HepG2 (cell line): ENCODE data around the gene MLLT1. TPM values are rescaled to one million over a fixed set of nuclear protein-coding genes. Genes with fewer than 3 reads are reported as not detected.
A peak's percentile ranks its signal among the peaks of the same experiment; 100 is the strongest.

Experiments used
- ARID5B ChIP-seq: IDR thresholded peaks from 2 replicates; pipeline ENCODE4 v1.4.0; 2020; ENCODE audit warnings: mild to moderate bottlenecking, missing genetic modification reagents
- E2F2 ChIP-seq: sonication (generic); formaldehyde crosslinking; IDR thresholded peaks from 2 replicates; pipeline ENCODE4 v1.4.0; 2020; ENCODE audit warnings: missing genetic modification reagents, borderline replicate concordance
- EZH2 ChIP-seq: conservative IDR thresholded peaks from 2 replicates; pipeline ENCODE4 v1.6.1; 2012; ENCODE audit warnings: mild to moderate bottlenecking, low read depth, low read length, moderate library complexity
- FLYWCH1 ChIP-seq: sonication (generic); formaldehyde crosslinking; IDR thresholded peaks from 2 replicates; pipeline ENCODE4 v1.8.1; 2023; ENCODE audit warnings: mild to moderate bottlenecking, missing genetic modification reagents
- KLF11 ChIP-seq: IDR thresholded peaks from 2 replicates; pipeline ENCODE4 v1.6.1; 2016; ENCODE audit warnings: missing compliant biosample characterization
- KLF16 ChIP-seq, 2 experiments: sonication (generic) in 1 of 2; formaldehyde crosslinking in 1 of 2; IDR thresholded peaks; 2 replicates each; pipeline versions ENCODE4 v1.6.1 to v1.8.0; 2016 to 2023; ENCODE audit warnings: missing genetic modification reagents in 2 of 2, missing compliant biosample characterization in 1 of 2
- KMT2A ChIP-seq: sonication (generic); formaldehyde crosslinking; IDR thresholded peaks from 2 replicates; pipeline ENCODE4 v1.4.0; 2020; ENCODE audit warnings: missing genetic modification reagents
- MLXIP ChIP-seq: sonication (generic); formaldehyde crosslinking; IDR thresholded peaks from 2 replicates; pipeline ENCODE4 v1.9.0; 2021; ENCODE audit warnings: missing genetic modification reagents, borderline replicate concordance
- MTERF4 ChIP-seq: sonication (generic); formaldehyde crosslinking; IDR thresholded peaks from 2 replicates; pipeline ENCODE4 v1.8.0; 2023; ENCODE audit warnings: mild to moderate bottlenecking, missing genetic modification reagents
- MXD3 ChIP-seq: IDR thresholded peaks from 2 replicates; pipeline ENCODE4 v1.6.1; 2016; ENCODE audit warnings: mild to moderate bottlenecking, missing biosample characterization, missing genetic modification reagents
- NR0B2 ChIP-seq: sonication (generic); formaldehyde crosslinking; IDR thresholded peaks from 2 replicates; pipeline ENCODE4 v1.4.0; 2020; ENCODE audit warnings: mild to moderate bottlenecking, missing genetic modification reagents
- PLRG1 ChIP-seq: fragments of 450-650 bp; conservative IDR thresholded peaks from 2 replicates; pipeline ENCODE4 v1.6.1; 2016
- RARA ChIP-seq: IDR thresholded peaks from 2 replicates; pipeline ENCODE4 v1.6.1; 2016; ENCODE audit warnings: missing genetic modification reagents, missing compliant biosample characterization
- REL ChIP-seq: sonication (generic); formaldehyde crosslinking; conservative IDR thresholded peaks from 2 replicates; pipeline ENCODE4 v1.8.0; 2022; ENCODE audit warnings: mild to moderate bottlenecking, missing genetic modification reagents, moderate library complexity
- SMYD3 ChIP-seq: sonication (generic); formaldehyde crosslinking; IDR thresholded peaks from 2 replicates; pipeline ENCODE4 v1.8.1; 2023; ENCODE audit warnings: mild to moderate bottlenecking, missing genetic modification reagents
- ZMYM4 ChIP-seq: sonication (generic); formaldehyde crosslinking; IDR thresholded peaks from 2 replicates; pipeline ENCODE4 v1.8.1; 2023; ENCODE audit warnings: mild to moderate bottlenecking, missing genetic modification reagents
- ZNF569 ChIP-seq: sonication (generic); formaldehyde crosslinking; IDR thresholded peaks from 2 replicates; pipeline ENCODE4 v1.5.0; 2020; ENCODE audit warnings: mild to moderate bottlenecking, missing genetic modification reagents, moderate library complexity, borderline replicate concordance
- ZNF678 ChIP-seq: sonication (generic); formaldehyde crosslinking; IDR thresholded peaks from 2 replicates; pipeline ENCODE4 v1.4.0; 2020; ENCODE audit warnings: mild to moderate bottlenecking, missing genetic modification reagents
- ZNF878 ChIP-seq: sonication (generic); formaldehyde crosslinking; IDR thresholded peaks from 2 replicates; pipeline ENCODE4 v1.8.1; 2023; ENCODE audit warnings: mild to moderate bottlenecking, missing genetic modification reagents, moderate library complexity
- polyA plus RNA-seq, 8 experiments: library from polyadenylated mRNA; depleted of rRNA in 3 of 8; stranded (reverse) in 7 of 8; unstranded in 1 of 8; fragments of >200 nt; fragmentation: Illumina TruSeq in 4 of 8; extraction: Trizol in 4 of 8; gene quantifications; 2 replicates each; pipeline versions ENCODE4 v1.2.1 to v1.2.3, GENCODE V29; 2011 to 2016; ENCODE audit warnings: low read depth in 4 of 8, missing spikeins in 1 of 8, mixed read lengths in 1 of 8; ENCODE audit not compliant: insufficient read depth in 1 of 8
- total RNA-seq, 5 experiments: library from RNA; depleted of rRNA; stranded (reverse); fragments of >200 nt; fragmentation: Illumina TruSeq; extraction: Trizol; gene quantifications; 2 replicates each; pipeline ENCODE4 v1.2.3, GENCODE V29; 2016; ENCODE audit warnings: low read depth in 1 of 5

MLLT1 gene
- total and polyA plus RNA-seq, 2 of the 13 experiments (the other 11 are each of a cell fraction or from before 2014, with no cell fraction given), result 11.7 to 12.2 TPM

GRCh38 chr19:6273701-6274601 lies 5.8 kb downstream of the MLLT1 start (continued):
- peak; percentile 76 for TF ChIP-seq ARID5B (CRISPR knock-in tag)
- TF ChIP-seq NR0B2 (CRISPR knock-in tag), result no peak
- no peak for TF ChIP-seq ZNF678 (CRISPR knock-in tag)
- no peak for TF ChIP-seq KLF16 (CRISPR knock-in tag; IDR thresholded peaks at IDR 0.05)
- peak; percentile 92 for TF ChIP-seq KMT2A (CRISPR knock-in tag)
- no peak for TF ChIP-seq MXD3
- peak; percentile 64 for TF ChIP-seq RARA
- TF ChIP-seq PLRG1, result no peak
- TF ChIP-seq MLXIP (CRISPR knock-in tag), result no peak
- TF ChIP-seq KLF11 (CRISPR knock-in tag), result no peak
- no peak for TF ChIP-seq REL (CRISPR knock-in tag)
- no peak for TF ChIP-seq MTERF4 (CRISPR knock-in tag)
- 0 out of 2 replicates have a peak, but pooled peaks have one; percentile 46 for TF ChIP-seq SMYD3 (CRISPR knock-in tag)
- no peak for TF ChIP-seq FLYWCH1 (CRISPR knock-in tag)
- TF ChIP-seq EZH2, result no peak
- peak; percentile 58; the same call in 1 of the 2 replicates for TF ChIP-seq ZMYM4
- 0 out of 2 replicates have a peak, but pooled peaks have one; percentile 79 for TF ChIP-seq ZNF878
- no peak for TF ChIP-seq ZNF569 (CRISPR knock-in tag)
- TF ChIP-seq E2F2 (CRISPR knock-in tag), result no peak
